Stimulated activated naive CD4-positive, alpha-beta T cell (primary cell): ENCODE data around the gene ANO1.

ENCODE experiments used
- DNase-seq, 6 experiments: peaks; one replicate each; lab custom pipeline; 2025; lab: John Stamatoyannopoulos, UW

ANO1 gene

GRCh38 chr11:70050243-70050642 lies 27.9 kb upstream of the ANO1 start:
- DNase-seq: no peak

GRCh38 chr11:70054004-70054403 lies 24.1 kb upstream of the ANO1 start:
- no peak for DNase-seq

DNA sequence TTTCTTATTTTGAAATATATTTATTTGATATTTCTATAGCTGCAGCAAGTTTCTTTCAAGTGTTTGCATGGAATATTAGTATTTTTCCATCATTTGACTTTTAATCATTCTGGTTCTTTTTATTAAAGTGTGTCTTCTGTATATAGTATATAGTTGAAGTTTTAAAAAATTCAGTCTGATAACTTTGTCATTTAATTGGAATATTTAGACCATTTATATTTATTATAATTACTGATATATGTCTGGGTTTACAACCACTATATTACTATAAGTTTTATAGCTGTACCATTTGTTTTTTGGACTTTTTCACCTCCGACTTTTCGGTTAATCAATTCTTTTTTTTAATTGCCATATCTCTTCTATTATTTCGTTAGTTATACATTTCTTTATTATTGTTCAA lies 22.7 kb upstream of the ANO1 start:
- no peak for DNase-seq

DNA sequence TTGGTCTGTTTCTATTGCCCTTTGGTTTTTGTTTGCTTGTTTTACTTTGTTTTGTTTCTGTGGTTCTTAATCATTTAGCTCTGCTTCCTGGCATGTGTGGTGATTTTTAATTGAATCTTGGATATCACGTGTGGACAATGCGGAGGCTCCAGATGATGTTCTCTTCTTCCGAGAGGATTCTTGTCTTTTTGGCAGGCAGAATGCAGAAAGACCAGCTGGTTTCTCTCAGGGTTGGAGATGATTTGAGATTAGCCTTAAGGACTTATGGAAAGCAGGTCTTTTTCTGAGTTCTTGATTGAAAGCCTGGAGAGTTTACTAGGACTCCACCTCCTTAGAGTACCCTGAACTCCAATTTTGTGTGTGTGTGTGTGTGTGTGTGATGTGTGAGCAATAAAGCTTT lies 21.0 kb upstream of the ANO1 start:
- no peak for DNase-seq

GRCh38 chr11:70059971-70060370 lies 18.1 kb upstream of the ANO1 start:
- no peak for DNase-seq

DNA sequence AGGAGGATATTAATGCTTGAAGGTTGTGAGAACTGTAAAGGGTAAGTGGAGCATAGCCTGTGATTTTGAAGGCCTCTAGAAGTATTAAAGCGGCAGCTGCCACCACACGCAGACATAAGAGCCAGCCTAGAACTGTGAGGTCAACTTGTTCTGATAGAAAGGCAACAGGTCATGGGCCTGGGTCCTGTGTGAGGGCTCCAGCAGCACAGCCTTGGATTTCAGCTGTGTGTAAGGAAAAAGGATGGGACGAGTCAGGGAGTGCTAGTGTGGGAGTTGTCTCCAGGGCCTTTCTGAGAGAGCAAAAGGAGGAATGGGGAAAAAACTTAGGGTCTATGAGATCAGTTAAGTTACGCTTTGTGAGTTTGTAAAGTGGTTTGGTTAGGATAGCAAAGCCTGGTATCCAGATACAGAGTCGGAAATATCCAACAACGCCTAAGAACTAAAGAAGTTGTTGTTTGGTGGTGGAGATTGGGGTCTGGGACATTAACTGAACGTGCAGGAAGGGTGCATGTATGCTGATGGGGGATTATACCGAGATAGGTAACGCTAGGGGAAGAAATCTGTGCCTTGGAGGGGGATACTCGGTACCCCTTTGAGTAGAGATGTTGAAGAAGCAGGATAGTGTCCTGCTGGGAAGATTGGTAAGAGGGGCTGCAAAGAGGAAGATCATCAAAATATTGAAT lies 17.4 kb upstream of the ANO1 start:
- no peak for DNase-seq

GRCh38 chr11:70061734-70062133 lies 16.4 kb upstream of the ANO1 start:
- no peak for DNase-seq

DNA sequence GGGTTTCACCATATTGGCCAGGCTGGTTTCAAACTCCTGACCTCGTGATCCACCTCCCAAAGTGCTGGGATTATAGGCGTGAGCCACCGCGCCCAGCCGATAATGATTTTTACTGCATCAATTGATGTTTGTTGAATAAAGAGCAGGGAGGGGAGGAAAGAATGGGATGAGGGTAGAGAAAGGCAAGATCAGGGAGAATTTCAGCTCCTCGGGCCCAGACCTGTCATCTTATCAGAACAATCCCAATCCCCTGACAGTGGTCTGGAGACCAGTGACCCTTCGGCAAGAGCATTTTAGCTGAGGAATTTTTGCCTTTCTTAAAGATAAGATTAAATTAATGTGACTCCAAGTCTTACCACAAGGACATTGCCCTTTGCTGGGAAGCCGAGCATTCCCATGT lies 15.0 kb upstream of the ANO1 start:
- DNase-seq: no peak

DNA sequence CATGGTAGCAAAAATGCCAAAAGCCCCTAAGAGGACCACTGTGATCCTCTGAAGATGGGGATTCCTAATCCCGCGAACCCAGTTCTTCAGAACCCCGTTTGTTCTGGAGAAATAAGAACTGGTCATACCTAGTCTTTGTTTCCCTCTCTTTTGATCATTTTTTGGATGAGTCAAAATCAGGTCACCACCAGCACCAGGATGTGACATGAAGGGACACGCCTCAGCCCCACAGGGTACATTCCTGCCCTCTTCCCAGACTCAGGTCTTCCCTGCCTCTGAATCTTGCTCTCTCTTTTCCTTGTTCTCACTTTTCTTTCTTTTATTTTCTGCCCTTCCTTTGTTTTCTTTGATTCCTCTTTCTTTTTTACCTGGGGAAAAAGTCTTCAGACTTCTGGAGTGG lies 14.6 kb upstream of the ANO1 start:
- no peak for DNase-seq

GRCh38 chr11:70064008-70064725 lies 13.9 kb upstream of the ANO1 start:
- DNase-seq: no peak

GRCh38 chr11:70064726-70065317 lies 13.3 kb upstream of the ANO1 start:
- no peak for DNase-seq

DNA sequence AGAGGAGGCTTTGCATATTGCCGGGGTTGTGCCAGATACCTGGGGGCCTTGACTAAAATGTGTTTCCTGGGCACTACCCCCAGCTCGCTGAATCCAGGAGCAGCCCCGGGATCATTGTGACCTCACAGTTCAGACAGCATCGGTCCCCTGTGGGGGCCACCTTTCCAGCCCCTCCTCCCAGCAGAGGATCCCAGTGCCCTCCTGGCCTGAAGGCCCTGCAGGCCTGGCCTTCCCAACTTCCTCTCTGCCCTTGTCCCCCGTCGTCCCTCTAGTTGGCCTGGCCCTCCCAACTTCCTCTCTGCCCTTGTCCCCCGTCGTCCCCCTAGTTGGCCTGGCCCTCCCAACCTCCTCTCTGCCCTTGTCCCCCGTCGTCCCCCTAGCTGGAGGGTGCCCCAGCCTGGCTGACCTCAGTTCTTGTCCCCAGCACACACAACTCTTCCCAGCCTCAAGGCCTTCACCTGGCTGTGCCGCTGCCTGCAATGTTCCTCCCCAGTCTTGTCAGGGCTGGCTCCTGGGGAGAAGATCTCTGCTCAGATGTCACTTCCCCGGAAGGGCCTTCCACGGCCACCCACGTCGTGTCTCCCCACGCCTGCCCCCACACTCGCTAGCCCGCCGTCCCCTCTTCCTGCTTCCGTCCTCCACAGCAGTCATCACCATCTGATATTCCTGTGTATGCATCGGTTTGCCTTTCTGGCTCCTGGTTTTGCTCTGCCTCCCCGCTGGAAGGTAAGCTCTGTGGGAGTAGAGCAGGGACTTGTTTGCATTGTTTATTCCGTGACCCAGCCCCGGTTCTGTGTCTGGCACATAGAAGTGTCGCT lies 12.6 kb upstream of the ANO1 start:
- DNase-seq: no peak

DNA sequence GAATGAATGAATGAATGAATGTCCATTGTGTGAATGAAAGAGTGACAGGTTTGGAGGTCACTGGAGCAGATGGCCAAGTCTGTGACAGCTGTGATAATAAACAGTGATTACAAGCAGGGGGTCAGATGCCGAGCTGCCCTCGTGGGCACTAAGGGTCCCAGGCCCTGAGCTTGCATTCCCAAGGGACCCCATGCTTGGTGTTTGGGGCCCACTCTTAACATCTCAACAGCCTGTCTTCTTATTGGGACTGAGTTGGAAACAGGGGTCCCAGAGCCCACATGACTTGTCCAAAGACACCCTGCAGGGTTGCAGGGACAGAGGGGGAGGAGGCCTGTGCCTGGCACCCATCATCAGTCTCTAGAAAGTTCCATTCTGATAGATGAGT lies 12.0 kb upstream of the ANO1 start:
- no peak for DNase-seq

DNA sequence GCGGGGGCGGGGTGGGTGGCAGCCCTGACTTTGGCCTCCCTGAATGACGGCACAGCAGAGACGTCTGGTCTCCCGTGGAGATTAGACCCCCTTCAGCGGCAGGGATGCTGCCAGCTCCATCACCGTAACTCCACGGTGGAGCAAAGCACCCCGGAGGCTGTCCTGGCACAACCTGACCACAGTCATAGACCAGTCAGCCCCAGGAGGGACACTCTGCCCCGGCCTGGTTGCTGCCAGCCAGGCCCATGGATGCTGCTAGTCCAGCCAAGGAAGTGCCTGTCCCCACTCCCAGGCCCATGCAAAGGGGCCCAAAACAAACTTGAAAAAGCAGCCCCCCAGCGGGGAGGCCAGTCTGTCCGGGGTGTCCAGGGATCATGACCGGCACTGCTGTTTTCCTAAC lies 11.5 kb upstream of the ANO1 start:
- DNase-seq: no peak

GRCh38 chr11:70067036-70067435 lies 11.1 kb upstream of the ANO1 start:
- no peak for DNase-seq

DNA sequence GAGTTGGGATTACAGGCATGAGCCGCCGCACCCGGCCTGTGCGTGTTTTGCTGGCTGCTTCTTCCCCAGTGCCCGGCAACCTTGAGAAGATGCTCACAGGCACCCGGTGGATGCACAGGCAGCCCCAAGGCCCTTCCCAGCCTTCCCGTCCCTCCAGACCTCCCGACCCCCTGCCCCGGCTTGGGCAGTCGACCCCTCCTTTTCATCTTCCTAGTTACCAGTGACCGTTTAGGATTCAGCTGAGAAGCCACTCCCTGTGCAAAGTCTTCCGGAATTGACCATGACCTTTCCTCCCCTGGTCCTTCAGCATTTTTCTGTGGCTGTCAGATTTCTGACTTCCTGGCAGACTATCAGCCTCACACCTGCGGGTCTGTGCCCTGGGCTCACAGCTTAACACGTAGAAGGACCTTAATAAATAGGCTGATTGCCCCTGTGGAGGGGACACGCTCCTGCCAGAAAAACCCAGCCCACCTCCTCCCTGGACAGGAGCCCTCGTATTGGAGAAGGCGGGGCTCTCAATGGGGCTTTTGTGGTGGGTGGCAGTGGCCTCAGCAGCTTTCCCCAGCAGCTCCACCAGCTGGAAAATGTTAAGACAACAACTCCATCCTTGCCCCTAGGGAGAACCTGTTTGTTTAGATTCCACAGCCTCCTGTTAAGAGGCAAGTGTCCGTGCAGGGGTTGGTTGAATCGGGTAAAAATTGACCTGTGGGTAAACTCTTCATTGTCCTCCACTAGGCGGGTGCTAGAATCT lies 10.4 kb upstream of the ANO1 start:
- no peak for DNase-seq

DNA sequence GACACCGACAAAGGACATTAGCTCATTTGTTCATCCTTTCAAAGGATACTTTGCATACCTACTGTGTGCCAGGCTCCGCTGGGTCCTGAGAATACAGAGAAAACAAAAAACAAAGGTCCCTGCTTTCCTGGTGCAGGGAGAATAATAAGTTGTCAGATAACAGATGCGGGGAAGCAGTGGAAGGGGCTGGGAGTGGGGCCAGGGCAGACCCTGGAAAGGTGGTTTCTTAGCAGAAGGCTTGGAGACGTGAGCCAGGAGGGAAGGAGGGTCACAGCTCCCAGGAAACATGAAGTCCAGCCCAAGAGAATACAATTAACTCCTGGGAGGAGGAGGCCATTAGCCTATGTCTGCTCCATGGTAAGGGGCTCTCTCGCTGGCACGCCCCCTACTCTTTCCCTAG lies 9.8 kb upstream of the ANO1 start:
- no peak for DNase-seq

DNA sequence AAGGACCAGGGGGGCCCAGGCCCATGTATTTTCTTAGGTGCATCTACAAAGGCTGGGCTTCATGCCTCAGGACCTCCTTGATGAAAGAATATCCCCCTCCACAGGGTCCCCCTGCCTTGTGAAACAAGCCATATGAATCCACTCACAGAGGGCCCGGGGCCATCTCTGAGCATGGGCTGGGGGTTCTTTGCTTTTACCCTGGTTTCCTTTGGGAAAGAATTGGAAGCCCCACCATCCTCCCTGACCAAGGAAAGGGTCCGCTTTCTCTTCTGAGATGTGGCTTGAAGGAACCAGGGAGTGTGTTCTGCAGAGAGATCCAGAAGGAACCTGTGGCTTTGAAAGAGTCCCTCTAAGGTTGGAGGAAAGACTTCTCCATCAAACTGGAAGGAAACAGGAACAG lies 9.2 kb upstream of the ANO1 start:
- DNase-seq: no peak

DNA sequence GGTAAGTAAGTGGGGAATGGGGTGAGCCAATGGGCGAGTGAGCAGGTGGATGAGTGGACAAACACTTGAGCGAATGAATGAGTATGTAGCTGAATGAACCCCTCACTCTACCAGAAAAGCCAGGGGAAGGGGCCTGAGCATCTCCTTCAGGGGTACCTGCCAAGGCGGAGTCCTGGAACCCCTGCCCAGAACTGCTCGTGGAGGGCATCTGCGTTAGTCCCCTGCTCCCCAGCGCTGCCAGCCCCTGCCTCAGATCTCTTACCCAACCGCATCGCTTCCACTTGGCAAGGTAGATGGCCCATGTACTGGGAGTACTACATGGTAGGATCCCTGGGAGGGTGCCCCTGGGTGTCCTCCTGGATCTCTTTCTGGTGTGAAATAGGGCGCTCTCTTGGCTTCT lies 7.4 kb upstream of the ANO1 start:
- no peak for DNase-seq

DNA sequence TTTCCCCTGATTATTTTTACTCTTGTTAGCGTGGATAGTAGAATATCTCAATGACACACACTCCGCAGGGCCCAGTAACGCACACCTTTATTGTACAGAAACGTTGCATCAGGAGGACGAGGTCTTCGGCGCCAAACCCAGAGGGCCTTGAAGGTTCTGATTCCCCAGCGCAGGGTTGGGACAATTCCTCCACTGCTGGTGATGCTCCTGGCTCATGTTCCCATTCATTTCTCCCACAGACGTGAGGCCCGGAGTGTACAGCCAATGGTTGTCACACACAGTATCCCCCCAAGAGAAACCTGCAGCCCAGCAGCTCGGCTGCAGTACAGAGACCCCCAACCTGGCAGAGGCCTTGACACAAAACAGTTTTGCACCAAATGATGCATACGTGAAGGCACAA lies 6.1 kb upstream of the ANO1 start:
- DNase-seq: no peak

DNA sequence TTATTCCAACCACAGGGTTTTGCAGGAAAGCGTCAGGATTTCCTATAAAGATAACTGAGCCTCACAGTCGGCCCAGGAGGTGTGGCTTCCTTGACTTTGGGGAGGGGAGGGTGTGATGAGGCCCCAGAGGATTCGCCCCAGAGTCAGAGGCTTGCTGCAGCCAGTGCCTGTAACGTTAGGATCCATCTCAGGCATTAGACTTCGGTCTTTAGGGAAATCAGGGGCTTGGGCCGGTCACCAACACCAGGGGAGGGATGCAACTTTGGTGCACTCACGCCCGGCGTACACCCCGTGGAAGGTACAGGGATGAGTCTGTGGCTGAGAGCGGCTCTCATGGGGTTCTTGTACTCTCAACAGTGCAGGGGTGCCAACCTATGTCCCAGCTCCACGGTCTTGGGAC lies 5.7 kb upstream of the ANO1 start:
- no peak for DNase-seq
